ENCODE data around the gene LDB1.

The LDB1 gene

DNA sequence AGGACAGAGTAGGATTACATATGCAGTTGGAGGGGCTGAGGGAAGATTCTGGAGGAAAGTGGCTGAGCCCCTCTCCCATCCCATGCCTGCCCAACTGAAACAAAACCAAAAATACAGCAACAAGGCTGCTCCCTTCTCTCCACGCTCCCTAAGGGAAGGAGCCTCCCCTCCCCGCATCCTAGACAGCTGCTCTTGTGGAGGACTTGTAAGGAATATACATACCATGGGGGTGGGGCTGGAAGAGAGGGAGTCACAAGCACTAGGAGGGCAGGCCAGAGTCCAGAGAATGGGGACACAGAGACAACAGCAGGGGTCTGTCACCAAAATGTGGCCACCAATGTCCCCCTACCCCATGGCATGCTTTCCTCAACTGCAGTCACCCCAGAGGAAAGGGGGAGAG is 13.2 kb downstream of the LDB1 start:
- H2BK5ac ChIP-seq (ENCODE audit: low read depth, low read length, poor library complexity), result no peak overlapping the region
- no peak overlapping the region for H2AK5ac ChIP-seq (ENCODE audit: low read length)
- H3K79me1 ChIP-seq (ENCODE audit: low read length), result no peaks in the 10 kb centered on the region
- no peak overlapping the region for H3K9ac ChIP-seq (ENCODE audit: low read length)
- H3K4ac ChIP-seq (ENCODE audit: low read depth, low read length), result no peak overlapping the region
- no peaks in the 10 kb centered on the region for H3K27me3 ChIP-seq (ENCODE audit: insufficient read depth, low read length)
- no peak overlapping the region for H2BK120ac ChIP-seq (ENCODE audit: insufficient read depth, low read length, poor library complexity)
- no peaks in the 10 kb centered on the region for H3K79me2 ChIP-seq (ENCODE audit: control insufficient read depth, insufficient read depth, low read length, poor library complexity)
- no peak overlapping the region for H3K14ac ChIP-seq (ENCODE audit: low read length)
- H2AFZ ChIP-seq (ENCODE audit: insufficient read depth, low read length, poor library complexity), result no peak overlapping the region
- no CpG with 5 or more reads among the region's 2 CpGs for WGBS (ENCODE audit: extremely low coverage, insufficient coverage, insufficient read length)
- no peak overlapping the region for H4K12ac ChIP-seq (ENCODE audit: low read depth, low read length)
- no peak for DNase-seq
- no peak overlapping the region for H3K23ac ChIP-seq (ENCODE audit: low read length)
- H3K18ac ChIP-seq (ENCODE audit: low read length), result no peak overlapping the region
- peaks cover 58 to 69% of the 10 kb centered on the region in 2 experiments for H3K36me3 ChIP-seq (ENCODE audit: control insufficient read depth in 1 of 2, insufficient read depth in 2 of 2, low read length in 2 of 2)
- no peak overlapping the region for H3K4me2 ChIP-seq (ENCODE audit: low read length)
- H3K9me3 ChIP-seq (ENCODE audit: insufficient read depth, low read depth, low read length), result no peaks in the 10 kb centered on the region
- H3K4me3 ChIP-seq (ENCODE audit: low read depth, low read length), result no peak overlapping the region
- no peak overlapping the region for H4K8ac ChIP-seq (ENCODE audit: low read depth, low read length)
- H4K91ac ChIP-seq (ENCODE audit: low read depth, low read length), result no peak overlapping the region
- H3K4me1 ChIP-seq (ENCODE audit: control insufficient read depth in 1 of 2, insufficient read depth in 2 of 2, low read length in 2 of 2), result no peaks in the 10 kb centered on the region
- H2BK12ac ChIP-seq (ENCODE audit: low read length), result no peak overlapping the region
- no peak overlapping the region for H3K27ac ChIP-seq (ENCODE audit: low read depth, low read length)

DNA sequence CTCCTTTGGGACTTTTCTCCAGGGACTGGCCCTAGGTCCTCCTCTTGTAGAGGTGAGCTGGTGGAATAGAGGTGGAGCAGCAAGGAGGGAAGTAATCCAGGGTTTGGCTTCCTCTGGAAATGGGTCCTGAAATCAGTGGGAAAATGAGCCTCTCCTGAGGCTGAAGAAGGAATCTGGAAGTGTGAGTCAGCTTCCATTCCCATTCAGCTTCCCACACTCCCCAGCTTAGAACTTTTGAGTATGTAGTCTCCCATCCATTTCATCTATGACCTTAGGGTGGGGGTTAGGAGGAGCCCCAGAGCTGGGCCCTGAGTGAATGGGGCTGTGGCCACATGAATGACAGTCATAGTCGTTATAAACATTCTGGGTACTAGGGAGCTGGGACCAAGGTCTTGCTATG is 17.7 kb downstream of the LDB1 start:
- Histone ChIP-seq H3K4me3 (ENCODE audit: low read depth, low read length) (no peak overlapping the region), H3K4ac (ENCODE audit: low read depth, low read length) (no peak overlapping the region), H3K79me2 (ENCODE audit: control insufficient read depth, insufficient read depth, low read length, poor library complexity) (no peaks in the 10 kb centered on the region), H2AFZ (ENCODE audit: insufficient read depth, low read length, poor library complexity) (no peak overlapping the region), H2BK12ac (ENCODE audit: low read length) (no peak overlapping the region), H3K23ac (ENCODE audit: low read length) (no peak overlapping the region), H3K18ac (ENCODE audit: low read length) (no peak overlapping the region), H4K91ac (ENCODE audit: low read depth, low read length) (no peak overlapping the region), H3K9ac (ENCODE audit: low read length) (no peak overlapping the region), H4K12ac (ENCODE audit: low read depth, low read length) (no peak overlapping the region), H3K27ac (ENCODE audit: low read depth, low read length) (no peak overlapping the region), H3K9me3 (ENCODE audit: insufficient read depth, low read depth, low read length) (no peaks in the 10 kb centered on the region), H3K4me1 (ENCODE audit: control insufficient read depth in 1 of 2, insufficient read depth in 2 of 2, low read length in 2 of 2) (no peaks in the 10 kb centered on the region), H3K27me3 (ENCODE audit: insufficient read depth, low read length) (no peaks in the 10 kb centered on the region), H3K79me1 (ENCODE audit: low read length) (no peaks in the 10 kb centered on the region), H3K36me3 (ENCODE audit: control insufficient read depth in 1 of 2, insufficient read depth in 2 of 2, low read length in 2 of 2) (peaks cover 17 to 28% of the 10 kb centered on the region in 2 experiments), H2BK120ac (ENCODE audit: insufficient read depth, low read length, poor library complexity) (no peak overlapping the region), H2BK5ac (ENCODE audit: low read depth, low read length, poor library complexity) (no peak overlapping the region), H2AK5ac (ENCODE audit: low read length) (no peak overlapping the region), H4K8ac (ENCODE audit: low read depth, low read length) (no peak overlapping the region), H3K14ac (ENCODE audit: low read length) (no peak overlapping the region), H3K4me2 (ENCODE audit: low read length) (no peak overlapping the region)
- DNase-seq, result no peak
- WGBS (ENCODE audit: extremely low coverage, insufficient coverage, insufficient read length), result no CpG with 5 or more reads among the region's 1 CpG

DNA sequence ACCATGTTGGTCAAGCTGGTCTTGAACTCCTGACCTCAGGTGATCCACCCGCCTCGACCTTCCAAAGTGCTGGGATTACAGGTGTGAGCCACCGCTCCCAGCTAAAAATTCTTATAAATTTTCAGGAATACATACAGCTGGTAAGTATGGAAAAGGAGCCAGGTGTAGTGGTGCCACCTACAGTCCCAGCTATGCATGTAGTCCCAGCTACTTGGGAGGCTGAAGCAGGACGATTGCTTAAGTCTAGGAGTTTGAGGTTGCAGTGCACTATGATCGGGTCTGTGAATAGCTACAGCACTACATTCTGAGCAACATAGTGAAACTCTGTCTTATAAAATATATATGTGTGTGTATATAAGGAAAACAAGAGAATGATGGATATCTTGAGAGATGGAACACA is 19.0 kb downstream of the LDB1 start:
- Histone ChIP-seq H4K91ac (ENCODE audit: low read depth, low read length) (no peak overlapping the region), H3K9me3 (ENCODE audit: insufficient read depth, low read depth, low read length) (no peaks in the 10 kb centered on the region), H3K27me3 (ENCODE audit: insufficient read depth, low read length) (no peaks in the 10 kb centered on the region), H2AK5ac (ENCODE audit: low read length) (no peak overlapping the region), H4K12ac (ENCODE audit: low read depth, low read length) (no peak overlapping the region), H3K79me2 (ENCODE audit: control insufficient read depth, insufficient read depth, low read length, poor library complexity) (no peaks in the 10 kb centered on the region), H3K27ac (ENCODE audit: low read depth, low read length) (no peak overlapping the region), H2BK120ac (ENCODE audit: insufficient read depth, low read length, poor library complexity) (no peak overlapping the region), H4K8ac (ENCODE audit: low read depth, low read length) (no peak overlapping the region), H3K14ac (ENCODE audit: low read length) (no peak overlapping the region), H3K23ac (ENCODE audit: low read length) (no peak overlapping the region), H2AFZ (ENCODE audit: insufficient read depth, low read length, poor library complexity) (no peak overlapping the region), H3K18ac (ENCODE audit: low read length) (no peak overlapping the region), H2BK5ac (ENCODE audit: low read depth, low read length, poor library complexity) (no peak overlapping the region), H3K4me3 (ENCODE audit: low read depth, low read length) (no peak overlapping the region), H3K79me1 (ENCODE audit: low read length) (no peaks in the 10 kb centered on the region), H3K4me1 (ENCODE audit: control insufficient read depth in 1 of 2, insufficient read depth in 2 of 2, low read length in 2 of 2) (no peaks in the 10 kb centered on the region), H3K4ac (ENCODE audit: low read depth, low read length) (no peak overlapping the region), H2BK12ac (ENCODE audit: low read length) (no peak overlapping the region), H3K9ac (ENCODE audit: low read length) (no peak overlapping the region), H3K36me3 (ENCODE audit: control insufficient read depth in 1 of 2, insufficient read depth in 2 of 2, low read length in 2 of 2) (peaks cover 8 to 19% of the 10 kb centered on the region in 2 experiments), H3K4me2 (ENCODE audit: low read length) (no peak overlapping the region)
- WGBS (ENCODE audit: extremely low coverage, insufficient coverage, insufficient read length), result no CpG with 5 or more reads among the region's 5 CpGs
- peak in 1 of 2 donors; percentile 31 for DNase-seq

DNA sequence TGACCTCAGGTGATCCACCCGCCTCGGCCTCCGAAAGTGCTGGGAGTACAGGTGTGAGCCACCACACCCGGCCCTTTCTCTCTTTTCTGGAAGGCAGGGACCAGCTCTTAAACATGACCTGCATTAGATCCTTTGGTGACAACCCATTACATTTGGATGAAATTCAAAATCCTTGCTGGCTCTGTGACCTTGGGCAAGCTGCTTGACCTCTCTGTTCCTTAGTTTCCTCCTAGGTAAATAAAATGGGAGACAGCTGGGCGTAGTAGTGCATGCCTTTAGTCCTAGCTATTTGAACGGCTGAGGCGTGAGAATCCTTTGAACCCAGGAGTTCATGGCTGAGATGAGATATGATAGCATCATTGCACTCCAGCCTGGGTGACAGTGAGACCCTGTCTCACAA is 23.7 kb downstream of the LDB1 start:
- Histone ChIP-seq H3K79me1 (ENCODE audit: low read length) (no peaks in the 10 kb centered on the region), H4K8ac (ENCODE audit: low read depth, low read length) (no peak overlapping the region), H3K4me2 (ENCODE audit: low read length) (no peak overlapping the region), H3K4ac (ENCODE audit: low read depth, low read length) (no peak overlapping the region), H3K9me3 (ENCODE audit: insufficient read depth, low read depth, low read length) (no peaks in the 10 kb centered on the region), H3K27ac (ENCODE audit: low read depth, low read length) (no peak overlapping the region), H3K79me2 (ENCODE audit: control insufficient read depth, insufficient read depth, low read length, poor library complexity) (no peaks in the 10 kb centered on the region), H2BK5ac (ENCODE audit: low read depth, low read length, poor library complexity) (no peak overlapping the region), H3K23ac (ENCODE audit: low read length) (no peak overlapping the region), H3K18ac (ENCODE audit: low read length) (no peak overlapping the region), H3K36me3 (ENCODE audit: control insufficient read depth in 1 of 2, insufficient read depth in 2 of 2, low read length in 2 of 2) (peaks cover 2 to 4% of the 10 kb centered on the region in 2 experiments), H4K91ac (ENCODE audit: low read depth, low read length) (no peak overlapping the region), H3K4me3 (ENCODE audit: low read depth, low read length) (no peak overlapping the region), H3K4me1 (ENCODE audit: control insufficient read depth in 1 of 2, insufficient read depth in 2 of 2, low read length in 2 of 2) (no peaks in the 10 kb centered on the region), H2AK5ac (ENCODE audit: low read length) (no peak overlapping the region), H2BK120ac (ENCODE audit: insufficient read depth, low read length, poor library complexity) (no peak overlapping the region), H3K14ac (ENCODE audit: low read length) (no peak overlapping the region), H2AFZ (ENCODE audit: insufficient read depth, low read length, poor library complexity) (no peak overlapping the region), H2BK12ac (ENCODE audit: low read length) (no peak overlapping the region), H3K9ac (ENCODE audit: low read length) (no peak overlapping the region), H4K12ac (ENCODE audit: low read depth, low read length) (no peak overlapping the region), H3K27me3 (ENCODE audit: insufficient read depth, low read length) (no peaks in the 10 kb centered on the region)
- no CpG with 5 or more reads among the region's 7 CpGs for WGBS (ENCODE audit: extremely low coverage, insufficient coverage, insufficient read length)
- DNase-seq, result no peak
